Activated CD8-positive, alpha-beta memory T cell treated with anti-CD3 and anti-CD28 coated beads, Interleukin-2, amount 50 U/mL, for 4 hours (primary cell): ENCODE results near the gene NDUFV1.
"Not testable (repeated sequence)": the region's sequence is repeated elsewhere in the genome, so short reads cannot be mapped to it uniquely, and the experiment has no call there.

Experiments
- DNase-seq: peaks from one replicate; pipeline ENCODE4 v3.0.0-alpha.2; 2020

The NDUFV1 gene

GRCh38 chr11:67586568-67587250, 20.0 kb upstream of the NDUFV1 start:
- no peak for DNase-seq

GRCh38 chr11:67588136-67588503, 18.6 kb upstream of the NDUFV1 start:
- no peak for DNase-seq

GRCh38 chr11:67588899-67589415, 17.8 kb upstream of the NDUFV1 start:
- DNase-seq: not testable (repeated sequence)

- DNase-seq: no peak
These were observed 13.7 kb upstream of the NDUFV1 start for GRCh38 chr11:67592880-67593564.

- no peak for DNase-seq
These were observed 13.2 kb upstream of the NDUFV1 start for GRCh38 chr11:67593565-67593905.

- no peak for DNase-seq
These were observed 12.3 kb upstream of the NDUFV1 start for GRCh38 chr11:67594480-67594879.

- no peak for DNase-seq
These were observed 9.9 kb upstream of the NDUFV1 start for GRCh38 chr11:67596753-67597300.

- DNase-seq: not testable (repeated sequence)
These were observed 9.3 kb upstream of the NDUFV1 start for GRCh38 chr11:67597458-67597857.

- not testable (repeated sequence) for DNase-seq
These were observed 8.8 kb upstream of the NDUFV1 start for GRCh38 chr11:67597963-67598362.

GRCh38 chr11:67599149-67599548, 7.6 kb upstream of the NDUFV1 start:
- no peak for DNase-seq

GRCh38 chr11:67600324-67601029, 6.3 kb upstream of the NDUFV1 start:
- DNase-seq: no peak

- no peak for DNase-seq
These were observed 5.6 kb upstream of the NDUFV1 start for GRCh38 chr11:67601098-67601497.

GRCh38 chr11:67604119-67604518, 2.6 kb upstream of the NDUFV1 start:
- DNase-seq: not testable (repeated sequence)

- DNase-seq: no peak
These were observed 1.9 kb upstream of the NDUFV1 start for GRCh38 chr11:67604815-67605214.

GRCh38 chr11:67605231-67606011, 1.3 kb upstream of the NDUFV1 start:
- no peak for DNase-seq

GRCh38 chr11:67606093-67606491, 644 bp upstream of the NDUFV1 start:
- DNase-seq: no peak

- DNase-seq: no peak
These were observed 771 bp downstream of the NDUFV1 start for GRCh38 chr11:67607507-67607906.

- no peak for DNase-seq
These were observed 1.8 kb downstream of the NDUFV1 start for GRCh38 chr11:67608486-67608885.

- DNase-seq: no peak
These were observed 2.6 kb downstream of the NDUFV1 start for GRCh38 chr11:67609316-67609715.

- no peak for DNase-seq
These were observed 3.6 kb downstream of the NDUFV1 start for GRCh38 chr11:67610302-67610868.

- DNase-seq: no peak
These were observed 4.4 kb downstream of the NDUFV1 start for GRCh38 chr11:67611165-67611564.
